Right lobe of liver (tissue), 4 donors: ENCODE data around the gene CDH16.

ENCODE experiments used
- POLR2A ChIP-seq: fragments of 450-650 bp; IDR thresholded peaks from one replicate; pipeline ENCODE4 v1.6.1; 2017; ENCODE audit warnings: antibody characterized with exemption, mild to moderate bottlenecking
- TF ChIP-seq, protein P1 (sequence below), 4 donors: fragments of 200-600 bp in 3 of 4; fragments of 450-650 bp in 1 of 4; IDR thresholded peaks; one replicate each; pipeline versions ENCODE4 v1.5.1 to v1.8.0; 2016 to 2022; ENCODE audit warnings: antibody characterized with exemption in 4 of 4, mild to moderate bottlenecking in 2 of 4
- donor health status: DM: no; HTN: no; CAD: no.
- donor health status: DM: no; HTN: no; CAD: no.
- donor health status: DM: no; HTN: yes; CAD: no.

DNA sequence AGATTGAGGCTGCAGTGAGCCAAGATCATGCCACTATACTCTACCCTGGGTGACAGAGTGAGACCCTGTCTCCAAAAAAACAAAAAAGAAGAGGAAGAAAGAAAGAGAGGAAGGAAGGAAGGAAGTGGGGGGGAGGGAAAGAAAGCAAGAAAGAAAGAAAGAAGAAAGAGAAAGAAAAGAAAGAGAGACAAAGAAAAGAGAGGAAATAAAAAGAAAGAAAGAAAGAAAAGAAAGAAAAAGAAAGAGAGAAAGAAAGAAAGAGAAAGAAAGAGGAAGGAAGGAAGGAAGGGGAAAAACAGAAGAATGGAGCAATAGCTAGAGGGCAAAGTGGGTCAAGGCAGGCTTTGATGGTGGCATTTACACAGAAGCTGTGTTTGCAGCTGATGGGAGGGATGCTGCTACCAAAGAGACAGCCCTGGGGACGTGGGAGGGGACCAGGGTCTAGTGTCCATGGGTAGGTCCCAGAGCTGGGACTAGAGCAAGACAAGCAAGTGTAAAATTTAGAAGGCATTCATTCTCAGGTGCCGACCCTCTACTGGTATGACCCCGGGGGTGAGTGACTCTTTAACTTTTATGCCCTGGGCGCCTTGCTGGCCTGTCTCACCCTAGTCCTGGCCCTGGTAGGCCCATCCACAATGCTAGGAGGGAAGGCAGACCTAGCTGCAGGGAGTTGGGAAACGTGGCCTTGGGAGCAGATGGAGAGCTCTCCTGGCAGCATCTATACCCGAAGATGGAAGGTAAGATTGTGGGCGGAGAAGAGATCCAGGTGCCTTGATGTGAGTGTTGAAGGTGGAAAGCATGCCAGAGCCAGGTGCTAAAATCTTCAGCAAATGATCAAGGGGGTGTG, 40.4 kb upstream of the CDH16 start:
- TF ChIP-seq, protein P1, sequence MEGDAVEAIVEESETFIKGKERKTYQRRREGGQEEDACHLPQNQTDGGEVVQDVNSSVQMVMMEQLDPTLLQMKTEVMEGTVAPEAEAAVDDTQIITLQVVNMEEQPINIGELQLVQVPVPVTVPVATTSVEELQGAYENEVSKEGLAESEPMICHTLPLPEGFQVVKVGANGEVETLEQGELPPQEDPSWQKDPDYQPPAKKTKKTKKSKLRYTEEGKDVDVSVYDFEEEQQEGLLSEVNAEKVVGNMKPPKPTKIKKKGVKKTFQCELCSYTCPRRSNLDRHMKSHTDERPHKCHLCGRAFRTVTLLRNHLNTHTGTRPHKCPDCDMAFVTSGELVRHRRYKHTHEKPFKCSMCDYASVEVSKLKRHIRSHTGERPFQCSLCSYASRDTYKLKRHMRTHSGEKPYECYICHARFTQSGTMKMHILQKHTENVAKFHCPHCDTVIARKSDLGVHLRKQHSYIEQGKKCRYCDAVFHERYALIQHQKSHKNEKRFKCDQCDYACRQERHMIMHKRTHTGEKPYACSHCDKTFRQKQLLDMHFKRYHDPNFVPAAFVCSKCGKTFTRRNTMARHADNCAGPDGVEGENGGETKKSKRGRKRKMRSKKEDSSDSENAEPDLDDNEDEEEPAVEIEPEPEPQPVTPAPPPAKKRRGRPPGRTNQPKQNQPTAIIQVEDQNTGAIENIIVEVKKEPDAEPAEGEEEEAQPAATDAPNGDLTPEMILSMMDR (IDR thresholded peaks at IDR 0.05): no peak
- no peak for TF ChIP-seq POLR2A
